BJ (cell line): ENCODE measurements around the gene AP1M1. TPM values are rescaled to one million over a fixed set of nuclear protein-coding genes. Genes with fewer than 3 reads are reported as not detected.

ENCODE experiments used
- CTCF ChIA-PET: fragments of 350-600 bp; formaldehyde crosslinking; extraction: SDS; loops from one replicate; lab custom pipeline; 2021; ENCODE audit warnings: antibody characterized with exemption, inconsistent platforms; lab: Yijun Ruan, JAX
- POLR2A ChIA-PET: fragments of 300-600 bp; sonication (Branson Sonifier 250); formaldehyde crosslinking; extraction: SDS; loops from one replicate; lab custom pipeline; 2021; ENCODE audit warnings: antibody characterized with exemption; lab: Charles Lee
- DNase-seq: peaks from one replicate; pipeline ENCODE4 v3.0.0-alpha.2; 2011; ENCODE audit warnings: low read depth
- H3K27me3 ChIP-seq: 2 replicates; pipeline ENCODE4 v1.6.0; 2011; ENCODE audit warnings: low read length; ENCODE audit not compliant: control insufficient read depth, insufficient read depth
- H3K36me3 ChIP-seq: 2 replicates; pipeline ENCODE4 v1.5.1; 2011; ENCODE audit warnings: low read length; ENCODE audit not compliant: control insufficient read depth, insufficient read depth
- H3K4me3 ChIP-seq: 2 replicates; pipeline ENCODE4 v1.5.1; 2011; ENCODE audit warnings: low read depth, mild to moderate bottlenecking, control low read depth, low read length
- polyA plus RNA-seq: library from polyadenylated mRNA; depleted of rRNA; stranded (reverse); fragments of >200 nt; gene quantifications from 2 replicates; pipeline ENCODE4 v1.2.3, GENCODE V29; 2011
- TF ChIP-seq, protein P1 (sequence below): IDR thresholded peaks from 2 replicates; pipeline ENCODE4 v1.5.1; 2011; ENCODE audit warnings: low read depth, mild to moderate bottlenecking, control low read depth, inconsistent platforms, low read length, moderate library complexity; ENCODE audit not compliant: insufficient read depth

AP1M1 gene
- polyA plus RNA-seq, 1 experiment: 72.1 TPM

DNA sequence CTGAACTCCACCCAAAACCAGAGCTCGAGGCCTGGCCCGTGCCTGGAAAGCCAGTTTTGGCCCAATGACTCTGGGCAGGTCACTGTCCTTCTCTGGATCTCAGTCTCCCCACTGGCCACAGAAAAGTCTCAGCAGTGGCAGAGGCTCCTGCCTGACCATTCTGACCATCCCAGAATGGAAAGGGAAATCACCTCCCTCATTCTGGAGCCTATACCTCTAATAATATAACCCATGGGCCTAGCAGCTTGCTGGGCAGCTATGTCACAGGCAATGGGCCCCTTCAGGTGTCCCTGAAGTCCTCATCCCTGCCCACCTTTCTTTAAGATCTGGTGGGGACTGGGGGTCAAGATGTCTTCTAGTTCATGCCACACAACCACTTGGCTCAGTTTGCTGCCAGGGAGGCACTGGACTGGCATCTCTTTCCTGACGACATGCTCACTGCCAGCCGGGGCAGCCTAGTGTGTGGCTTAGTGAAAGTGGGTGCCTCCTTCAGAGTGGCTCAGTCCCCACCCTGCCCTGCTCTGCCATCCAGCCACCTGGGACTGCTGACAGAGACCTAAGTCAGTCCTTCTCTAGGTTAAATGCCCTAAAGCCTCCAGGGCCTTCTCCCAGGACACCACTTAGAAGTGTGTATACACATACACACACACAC lies 62.6 kb downstream of the AP1M1 start:
- Histone ChIP-seq H3K36me3 (no peaks in the 10 kb centered on the region), H3K4me3 (no peak overlapping the region), H3K27me3 (peaks cover 17% of the 10 kb centered on the region)
- ChIA-PET CTCF (interaction anchor here (1.5 kb wide), 1 partner anchor 13 kb away, joined by 3 read pairs; no protein-coding TSS in a partner anchor), POLR2A (no interaction called here)
- TF ChIP-seq, protein P1, sequence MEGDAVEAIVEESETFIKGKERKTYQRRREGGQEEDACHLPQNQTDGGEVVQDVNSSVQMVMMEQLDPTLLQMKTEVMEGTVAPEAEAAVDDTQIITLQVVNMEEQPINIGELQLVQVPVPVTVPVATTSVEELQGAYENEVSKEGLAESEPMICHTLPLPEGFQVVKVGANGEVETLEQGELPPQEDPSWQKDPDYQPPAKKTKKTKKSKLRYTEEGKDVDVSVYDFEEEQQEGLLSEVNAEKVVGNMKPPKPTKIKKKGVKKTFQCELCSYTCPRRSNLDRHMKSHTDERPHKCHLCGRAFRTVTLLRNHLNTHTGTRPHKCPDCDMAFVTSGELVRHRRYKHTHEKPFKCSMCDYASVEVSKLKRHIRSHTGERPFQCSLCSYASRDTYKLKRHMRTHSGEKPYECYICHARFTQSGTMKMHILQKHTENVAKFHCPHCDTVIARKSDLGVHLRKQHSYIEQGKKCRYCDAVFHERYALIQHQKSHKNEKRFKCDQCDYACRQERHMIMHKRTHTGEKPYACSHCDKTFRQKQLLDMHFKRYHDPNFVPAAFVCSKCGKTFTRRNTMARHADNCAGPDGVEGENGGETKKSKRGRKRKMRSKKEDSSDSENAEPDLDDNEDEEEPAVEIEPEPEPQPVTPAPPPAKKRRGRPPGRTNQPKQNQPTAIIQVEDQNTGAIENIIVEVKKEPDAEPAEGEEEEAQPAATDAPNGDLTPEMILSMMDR: no peak
- no peak for DNase-seq

DNA sequence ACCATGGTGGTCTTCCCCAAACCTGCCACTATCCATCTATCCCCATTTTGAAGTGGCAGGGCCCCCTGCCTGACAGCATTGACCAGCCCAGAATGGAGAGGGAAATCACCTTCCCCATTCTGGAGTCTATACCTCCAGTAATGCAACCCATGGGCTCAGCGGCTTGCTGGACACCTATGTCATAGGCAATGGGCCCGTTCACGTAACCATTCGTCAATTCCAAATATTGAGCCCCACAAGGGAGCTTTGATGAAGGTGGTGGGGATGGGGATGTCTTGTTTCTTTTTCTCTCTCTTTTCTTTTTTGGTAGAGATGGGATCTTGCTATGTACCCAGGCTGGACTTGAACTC lies 63.1 kb downstream of the AP1M1 start:
- no peaks in the 10 kb centered on the region for H3K36me3 ChIP-seq
- DNase-seq: no peak
- H3K27me3 ChIP-seq: peaks cover 17% of the 10 kb centered on the region
- TF ChIP-seq, protein P1: no peak
- CTCF ChIA-PET: interaction anchor here (1.5 kb wide), 1 partner anchor 14 kb away, joined by 3 read pairs; no protein-coding TSS in a partner anchor
- no peak overlapping the region for H3K4me3 ChIP-seq
- POLR2A ChIA-PET: no interaction called here

DNA sequence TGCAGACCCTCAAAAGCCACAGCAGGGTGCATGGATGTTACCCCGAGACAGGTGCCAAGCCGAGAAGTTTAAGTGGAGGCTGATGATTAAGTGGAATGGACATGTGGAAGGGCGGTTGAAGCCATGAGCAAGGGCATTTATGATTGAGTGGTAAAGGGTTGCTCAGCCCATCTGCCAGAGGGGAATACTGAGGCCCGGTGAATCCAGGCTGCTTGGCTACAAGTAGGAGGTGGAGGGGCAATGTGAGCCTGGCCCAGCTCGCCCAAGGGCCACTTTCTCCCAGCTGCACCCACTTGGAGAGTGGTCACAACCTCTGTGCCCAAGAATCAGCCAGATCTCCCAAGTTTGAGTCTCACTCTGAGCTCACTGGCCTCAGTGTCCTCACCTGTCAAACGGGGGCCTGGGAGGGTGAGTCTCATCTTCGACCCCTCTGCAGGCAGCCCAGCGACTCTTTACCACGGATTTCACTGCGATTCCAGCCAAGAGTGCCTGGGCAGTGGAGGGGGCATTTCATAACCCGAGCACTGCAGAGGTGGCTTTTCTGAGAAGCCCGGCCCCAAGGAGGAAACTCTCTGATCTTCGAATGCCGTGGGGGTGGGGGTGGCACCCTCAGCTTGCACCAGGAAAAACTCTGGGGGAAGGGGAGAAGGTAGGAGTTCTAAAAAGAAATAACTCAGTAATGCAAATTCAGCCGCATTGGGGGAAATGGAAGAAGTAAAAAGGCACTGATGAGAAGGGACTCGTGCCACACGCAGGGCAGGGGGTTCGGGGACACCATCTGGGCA lies 64.1 kb downstream of the AP1M1 start:
- TF ChIP-seq, protein P1: no peak
- POLR2A ChIA-PET: no interaction called here
- no peak overlapping the region for H3K4me3 ChIP-seq
- CTCF ChIA-PET: interaction anchor here (1.6 kb wide), 1 partner anchor 13 kb away, joined by 5 read pairs; no protein-coding TSS in a partner anchor
- DNase-seq: no peak
- H3K36me3 ChIP-seq: no peaks in the 10 kb centered on the region
- peaks cover 18% of the 10 kb centered on the region for H3K27me3 ChIP-seq

DNA sequence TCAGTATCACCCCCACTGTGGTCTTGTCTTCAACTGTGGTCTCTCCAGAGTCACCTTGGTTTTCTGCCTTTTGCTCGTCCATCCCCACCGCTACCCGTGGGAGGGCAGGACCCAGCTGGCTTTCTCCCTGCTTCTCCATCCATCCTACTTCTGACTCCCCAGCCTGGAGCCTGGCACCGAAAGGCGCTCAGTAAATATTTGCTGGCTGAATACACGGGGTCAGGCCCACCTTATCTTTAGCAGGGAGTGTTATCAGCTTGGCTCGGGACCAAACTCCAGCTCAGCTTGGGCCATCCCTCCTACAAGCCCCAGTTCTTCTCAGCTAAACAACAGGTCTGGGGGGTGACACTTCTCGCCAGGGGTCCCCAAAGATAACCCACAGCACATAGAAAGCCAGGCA lies 64.9 kb downstream of the AP1M1 start:
- Histone ChIP-seq H3K4me3 (no peak overlapping the region), H3K27me3 (peaks cover 17% of the 10 kb centered on the region), H3K36me3 (no peaks in the 10 kb centered on the region)
- CTCF ChIA-PET: interaction anchor here (0.9 to 1.6 kb wide), 2 partner anchors 14 to 120 kb away, joined by 3 to 5 read pairs; no protein-coding TSS in a partner anchor
- POLR2A ChIA-PET: no interaction called here
- TF ChIP-seq, protein P1: no peak
- DNase-seq: no peak

DNA sequence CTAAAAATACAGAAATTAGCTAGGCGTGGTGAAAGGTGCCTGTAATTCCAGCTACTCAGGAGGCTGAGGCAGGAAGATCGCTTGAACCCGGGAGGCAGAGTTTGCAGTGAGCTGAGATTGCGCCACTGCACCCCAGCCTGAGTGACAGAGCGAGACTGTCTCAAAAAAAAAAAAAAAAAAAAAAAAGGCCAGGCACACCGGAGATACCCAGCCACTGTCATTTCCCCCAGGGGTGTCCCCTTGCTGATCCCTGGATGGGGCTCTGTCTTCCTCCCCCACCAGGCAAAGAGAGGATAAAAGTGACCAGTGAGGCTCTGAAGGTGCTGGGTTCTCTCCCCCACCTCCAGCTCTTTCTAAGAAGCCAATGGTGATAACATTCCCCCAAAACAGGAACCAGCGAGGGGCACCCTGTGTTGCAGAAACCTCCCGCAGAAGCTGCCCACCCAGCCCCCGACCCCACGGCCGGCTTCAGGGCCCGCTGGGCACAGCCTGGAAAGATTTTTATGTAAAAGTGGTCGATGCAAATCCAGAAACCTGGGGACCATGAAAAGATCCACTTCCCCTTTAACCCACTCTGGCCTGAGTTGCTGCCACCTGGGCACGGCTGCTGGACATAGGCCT lies 65.5 kb downstream of the AP1M1 start:
- POLR2A ChIA-PET: no interaction called here
- peaks cover 15% of the 10 kb centered on the region for H3K27me3 ChIP-seq
- H3K36me3 ChIP-seq: no peaks in the 10 kb centered on the region
- no peak for DNase-seq
- CTCF ChIA-PET: interaction anchor here (0.9 to 1.6 kb wide), 2 partner anchors 15 to 119 kb away, joined by 3 to 5 read pairs; no protein-coding TSS in a partner anchor
- TF ChIP-seq, protein P1: no peak
- H3K4me3 ChIP-seq: no peak overlapping the region
